Esophagus muscularis mucosa (tissue), 4 donors: ENCODE results near the gene IL23R. TPM values are rescaled to one million over a fixed set of nuclear protein-coding genes. Genes with fewer than 3 reads are reported as not detected.

Experiments used
- DNase-seq: peaks from one replicate; pipeline ENCODE4 v3.0.0-alpha.2; 2017; ENCODE audit errors: extremely low spot score
- H3K27ac ChIP-seq, 4 donors: fragments of 200-600 bp; sonication (generic); replicated peaks in 1 of 4; 1 replicate in 3 of 4; 2 replicates in 1 of 4; pipeline ENCODE4 v1.5.1; 2016 to 2019; ENCODE audit warnings: mild to moderate bottlenecking in 1 of 4
- H3K27me3 ChIP-seq, 4 donors: fragments of 200-600 bp; sonication (generic); one replicate each; pipeline versions ENCODE4 v1.5.1 to v1.6.0; 2016 to 2019
- H3K36me3 ChIP-seq, 4 donors: fragments of 200-600 bp; sonication (generic); one replicate each; pipeline ENCODE4 v1.5.1; 2016 to 2019
- H3K4me1 ChIP-seq, 4 donors: fragments of 200-600 bp; sonication (generic); one replicate each; pipeline ENCODE4 v1.5.1; 2016 to 2019
- H3K4me3 ChIP-seq, 4 donors: fragments of 200-600 bp; sonication (generic); 1 replicate in 2 of 4; 2 replicates in 2 of 4; pipeline ENCODE4 v1.5.1; 2016 to 2019; ENCODE audit warnings: mild to moderate bottlenecking in 4 of 4, moderate library complexity in 1 of 4
- H3K9me3 ChIP-seq, 4 donors: fragments of 200-600 bp; sonication (generic); 1 replicate in 3 of 4; 2 replicates in 1 of 4; pipeline ENCODE4 v1.5.1; 2016 to 2019
- CTCF ChIP-seq, 3 experiments: fragments of 200-600 bp in 2 of 3; fragments of 450-650 bp in 1 of 3; sonication (generic) in 2 of 3; IDR thresholded peaks; one replicate each; pipeline ENCODE4 v1.5.1; 2017 to 2019; ENCODE audit warnings: antibody characterized with exemption in 3 of 3, mild to moderate bottlenecking in 2 of 3, moderate library complexity in 1 of 3
- EP300 ChIP-seq: sonication (generic); formaldehyde crosslinking; IDR thresholded peaks from one replicate; pipeline ENCODE4 v1.6.1; 2017; ENCODE audit warnings: antibody characterized with exemption
- POLR2A ChIP-seq: fragments of 450-650 bp; IDR thresholded peaks from one replicate; pipeline ENCODE4 v1.6.1; 2017; ENCODE audit warnings: antibody characterized with exemption, moderate library complexity, mild to moderate bottlenecking, low read depth
- POLR2AphosphoS5 ChIP-seq, 2 donors: sonication (generic); formaldehyde crosslinking; IDR thresholded peaks; one replicate each; pipeline ENCODE4 v1.6.1; 2017; ENCODE audit warnings: antibody characterized with exemption in 2 of 2
- WGBS: methylation state at CpG from one replicate; pipeline ENCODE4 v1.1.5; 2018; 5-methylcytosine and 5-hydroxymethylcytosine counted together
- intact Hi-C: fragments of 100-400 bp; cut with DNase I; formaldehyde crosslinking; loops from one replicate; pipeline ENCODE4 v1.15.1; 2023
- total RNA-seq, 4 donors: library from RNA; depleted of rRNA; stranded (reverse); fragments of >200 nt; gene quantifications; one replicate each; pipeline versions ENCODE4 v1.1.0 to v1.2.1, GENCODE V29; 2016

The IL23R gene
- total RNA-seq, 4 donors from 2014 or later: not detected

DNA sequence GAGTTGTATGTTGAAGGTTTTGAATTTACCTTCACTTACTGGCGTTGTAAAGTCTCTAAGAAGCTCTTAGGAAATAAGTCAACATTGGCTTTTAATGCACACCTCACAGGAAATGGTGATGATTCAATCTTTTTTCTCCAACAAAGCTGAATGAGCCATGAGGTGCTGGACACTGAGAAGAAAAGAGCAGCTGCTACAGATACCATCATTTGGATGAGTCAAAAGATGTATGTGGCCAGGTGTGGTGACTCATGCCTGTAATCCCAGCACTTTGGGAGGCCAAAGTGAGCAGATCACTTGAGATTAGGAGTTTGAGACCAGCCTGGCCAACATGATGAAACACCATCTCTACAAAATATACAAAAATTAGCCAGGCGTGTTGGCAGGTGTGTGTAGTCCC, 3.3 kb upstream of the IL23R start:
- no peak for DNase-seq
- WGBS: 89% methylated on average over 2 of the region's 2 CpGs
- no peaks in the 10 kb centered on the region for H3K27me3 ChIP-seq
- no peak overlapping the region for H3K4me3 ChIP-seq
- no peaks in the 10 kb centered on the region for H3K9me3 ChIP-seq
- TF ChIP-seq POLR2A (no peak), CTCF (IDR thresholded peaks at IDR 0.05) (no peak), POLR2AphosphoS5 (IDR thresholded peaks at IDR 0.05) (no peak), EP300 (no peak)
- no peaks in the 10 kb centered on the region for H3K4me1 ChIP-seq
- H3K36me3 ChIP-seq: no peaks in the 10 kb centered on the region
- no peak overlapping the region for H3K27ac ChIP-seq
- intact Hi-C loops: no loop called here

DNA sequence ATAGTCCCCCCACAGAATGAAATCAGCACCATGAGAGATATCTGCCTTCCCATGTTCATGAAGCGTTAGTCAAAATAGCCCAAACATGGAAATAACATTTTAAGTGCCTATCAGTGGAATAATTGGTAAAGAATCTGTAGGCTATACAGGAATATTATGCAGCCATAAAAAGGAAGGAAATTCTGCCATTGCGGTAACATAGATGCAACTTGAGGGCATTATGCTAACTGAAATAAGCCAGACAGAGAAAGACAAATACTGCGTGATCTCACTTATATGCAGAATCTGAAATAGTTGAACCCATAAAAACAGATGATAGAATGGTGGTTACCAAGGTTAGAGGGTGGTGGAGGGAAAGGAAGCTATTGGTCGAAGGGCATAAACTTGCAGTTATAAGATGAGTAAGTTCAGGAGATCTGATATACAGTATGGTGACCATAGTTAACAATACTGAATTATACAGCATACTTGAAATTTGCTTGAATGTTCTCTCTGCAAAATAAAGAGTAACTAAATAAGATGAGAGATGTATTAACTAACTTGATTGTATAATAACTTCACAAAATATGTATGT, 699 bp upstream of the IL23R start:
- Histone ChIP-seq H3K27ac (no peak overlapping the region), H3K9me3 (no peaks in the 10 kb centered on the region), H3K27me3 (no peaks in the 10 kb centered on the region), H3K36me3 (no peaks in the 10 kb centered on the region), H3K4me1 (no peaks in the 10 kb centered on the region), H3K4me3 (no peak overlapping the region)
- TF ChIP-seq CTCF (IDR thresholded peaks at IDR 0.05) (no peak), EP300 (no peak), POLR2AphosphoS5 (IDR thresholded peaks at IDR 0.05) (no peak), POLR2A (no peak)
- 98% methylated on average over 4 of the region's 4 CpGs for WGBS
- DNase-seq: no peak
- intact Hi-C loops: no loop called here

GRCh38 chr1:67169496-67169895, 3.2 kb downstream of the IL23R start:
- WGBS: 83% methylated on average over 2 of the region's 2 CpGs
- H3K4me3 ChIP-seq: no peak overlapping the region
- no peaks in the 10 kb centered on the region for H3K27me3 ChIP-seq
- no peaks in the 10 kb centered on the region for H3K36me3 ChIP-seq
- H3K4me1 ChIP-seq: no peaks in the 10 kb centered on the region
- no peak for TF ChIP-seq POLR2AphosphoS5 (IDR thresholded peaks at IDR 0.05)
- TF ChIP-seq POLR2A: no peak
- no peak for TF ChIP-seq EP300
- no peak for TF ChIP-seq CTCF (IDR thresholded peaks at IDR 0.05)
- H3K9me3 ChIP-seq: no peaks in the 10 kb centered on the region
- H3K27ac ChIP-seq: no peak overlapping the region
- DNase-seq: no peak
- intact Hi-C loops: no loop called here

DNA sequence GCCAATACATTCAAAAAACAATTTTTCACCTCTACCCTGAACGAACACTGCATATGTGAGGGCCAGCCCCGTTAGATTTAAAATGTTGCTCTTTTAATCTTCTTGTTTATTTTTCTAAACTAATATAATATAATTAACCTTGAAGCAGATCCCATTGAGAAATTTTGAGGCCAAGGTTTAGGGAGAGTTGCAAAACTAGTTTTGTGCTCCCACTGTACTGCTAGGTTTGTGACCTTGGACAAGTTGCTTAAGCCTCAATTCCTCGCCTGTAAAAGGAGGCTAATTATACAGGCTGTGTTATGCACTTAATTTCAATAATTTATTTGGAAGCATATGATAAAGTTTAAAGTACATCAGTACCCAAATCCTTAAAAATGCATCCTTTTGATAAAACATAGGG, 3.7 kb downstream of the IL23R start:
- no peak for TF ChIP-seq POLR2AphosphoS5 (IDR thresholded peaks at IDR 0.05)
- no peak for TF ChIP-seq CTCF (IDR thresholded peaks at IDR 0.05)
- no peaks in the 10 kb centered on the region for H3K27me3 ChIP-seq
- 82% methylated on average over 3 of the region's 3 CpGs for WGBS
- no peak overlapping the region for H3K4me3 ChIP-seq
- intact Hi-C loops: no loop called here
- H3K36me3 ChIP-seq: no peaks in the 10 kb centered on the region
- H3K27ac ChIP-seq: no peak overlapping the region
- no peak for DNase-seq
- no peaks in the 10 kb centered on the region for H3K9me3 ChIP-seq
- no peaks in the 10 kb centered on the region for H3K4me1 ChIP-seq
